Measurements from ENCODE around the gene PLA2G4A.

PLA2G4A gene

DNA sequence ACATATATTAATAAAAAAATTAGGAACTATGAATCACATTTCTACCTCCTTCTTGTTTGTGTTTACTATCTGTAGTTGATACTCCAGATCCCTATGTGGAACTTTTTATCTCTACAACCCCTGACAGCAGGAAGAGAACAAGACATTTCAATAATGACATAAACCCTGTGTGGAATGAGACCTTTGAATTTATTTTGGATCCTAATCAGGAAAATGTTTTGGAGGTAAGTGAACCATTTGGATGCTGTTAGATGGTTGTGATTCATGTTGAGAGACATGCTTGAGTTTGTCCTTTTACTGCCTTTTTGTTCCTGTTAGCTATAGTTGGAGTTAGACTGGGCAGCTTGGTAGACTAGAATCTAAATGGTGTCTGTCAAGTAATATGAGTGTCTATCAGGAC is 64.2 kb downstream of the PLA2G4A start:
- H3K4me1 ChIP-seq (ENCODE audit: insufficient read depth, low read length, poor library complexity, severe bottlenecking): no peaks in the 10 kb centered on the region
- H3K79me2 ChIP-seq (ENCODE audit: insufficient read depth, low read length): no peaks in the 10 kb centered on the region
- no peaks in the 10 kb centered on the region for H3K9me3 ChIP-seq (ENCODE audit: insufficient read depth, low read depth, low read length)
- H4K20me1 ChIP-seq (ENCODE audit: insufficient read depth, low read length, poor library complexity, severe bottlenecking): no peaks in the 10 kb centered on the region
- no peak overlapping the region for H3K9ac ChIP-seq (ENCODE audit: low read depth, low read length, poor library complexity, severe bottlenecking)
- H3K27me3 ChIP-seq (ENCODE audit: insufficient read depth, low read length, poor library complexity, severe bottlenecking): no peaks in the 10 kb centered on the region
- H3K9me2 ChIP-seq (replicated peaks; ENCODE audit: low read depth, low read length): no peaks in the 10 kb centered on the region
- H3K4me2 ChIP-seq (ENCODE audit: low read depth, low read length, poor library complexity, severe bottlenecking): no peak overlapping the region
- H3K4me3 ChIP-seq (ENCODE audit: low read length, poor library complexity, severe bottlenecking): no peak overlapping the region
- no peaks in the 10 kb centered on the region for H3F3A ChIP-seq (ENCODE audit: low read depth)
- H3K36me3 ChIP-seq (ENCODE audit: insufficient read depth, low read length): no peaks in the 10 kb centered on the region
- H2AFZ ChIP-seq (ENCODE audit: low read length): no peak overlapping the region
- TF ChIP-seq CTCF (conservative IDR thresholded peaks at IDR 0.05; ENCODE audit: low read length) (no peak), EZH2phosphoT487 (IDR thresholded peaks at IDR 0.05; ENCODE audit: borderline replicate concordance) (no peak)

- no peaks in the 10 kb centered on the region for H3K9me2 ChIP-seq (replicated peaks; ENCODE audit: low read depth, low read length)
- H3K79me2 ChIP-seq (ENCODE audit: insufficient read depth, low read length): no peaks in the 10 kb centered on the region
- H3F3A ChIP-seq (ENCODE audit: low read depth): no peaks in the 10 kb centered on the region
- H2AFZ ChIP-seq (ENCODE audit: low read length): no peak overlapping the region
- H3K4me3 ChIP-seq (ENCODE audit: low read length, poor library complexity, severe bottlenecking): no peak overlapping the region
- TF ChIP-seq CTCF (conservative IDR thresholded peaks at IDR 0.05; ENCODE audit: low read length): no peak
- no peak for TF ChIP-seq EZH2phosphoT487 (IDR thresholded peaks at IDR 0.05; ENCODE audit: borderline replicate concordance)
- no peak overlapping the region for H3K9ac ChIP-seq (ENCODE audit: low read depth, low read length, poor library complexity, severe bottlenecking)
- no peaks in the 10 kb centered on the region for H4K20me1 ChIP-seq (ENCODE audit: insufficient read depth, low read length, poor library complexity, severe bottlenecking)
- no peak overlapping the region for H3K4me2 ChIP-seq (ENCODE audit: low read depth, low read length, poor library complexity, severe bottlenecking)
- no peaks in the 10 kb centered on the region for H3K27me3 ChIP-seq (ENCODE audit: insufficient read depth, low read length, poor library complexity, severe bottlenecking)
- no peaks in the 10 kb centered on the region for H3K9me3 ChIP-seq (ENCODE audit: insufficient read depth, low read depth, low read length)
- H3K4me1 ChIP-seq (ENCODE audit: insufficient read depth, low read length, poor library complexity, severe bottlenecking): no peaks in the 10 kb centered on the region
- no peaks in the 10 kb centered on the region for H3K36me3 ChIP-seq (ENCODE audit: insufficient read depth, low read length)
Observed at GRCh38 chr1:186894415-186894814, 65.7 kb downstream of the PLA2G4A start.

- H3K4me3 ChIP-seq (ENCODE audit: low read length, poor library complexity, severe bottlenecking): no peak overlapping the region
- no peak overlapping the region for H3K9ac ChIP-seq (ENCODE audit: low read depth, low read length, poor library complexity, severe bottlenecking)
- no peaks in the 10 kb centered on the region for H3K36me3 ChIP-seq (ENCODE audit: insufficient read depth, low read length)
- H3K27me3 ChIP-seq (ENCODE audit: insufficient read depth, low read length, poor library complexity, severe bottlenecking): no peaks in the 10 kb centered on the region
- no peak for TF ChIP-seq EZH2phosphoT487 (IDR thresholded peaks at IDR 0.05; ENCODE audit: borderline replicate concordance)
- TF ChIP-seq CTCF (conservative IDR thresholded peaks at IDR 0.05; ENCODE audit: low read length): no peak
- peak overlapping the region; percentile 1; the same call in 1 of the 2 replicates for H2AFZ ChIP-seq (ENCODE audit: low read length)
- H3F3A ChIP-seq (ENCODE audit: low read depth): no peaks in the 10 kb centered on the region
- no peaks in the 10 kb centered on the region for H3K79me2 ChIP-seq (ENCODE audit: insufficient read depth, low read length)
- no peaks in the 10 kb centered on the region for H3K9me3 ChIP-seq (ENCODE audit: insufficient read depth, low read depth, low read length)
- no peak overlapping the region for H3K4me2 ChIP-seq (ENCODE audit: low read depth, low read length, poor library complexity, severe bottlenecking)
- no peaks in the 10 kb centered on the region for H4K20me1 ChIP-seq (ENCODE audit: insufficient read depth, low read length, poor library complexity, severe bottlenecking)
- H3K4me1 ChIP-seq (ENCODE audit: insufficient read depth, low read length, poor library complexity, severe bottlenecking): no peaks in the 10 kb centered on the region
- H3K9me2 ChIP-seq (replicated peaks; ENCODE audit: low read depth, low read length): no peaks in the 10 kb centered on the region
Observed at GRCh38 chr1:186896211-186896610, 67.5 kb downstream of the PLA2G4A start.

All from Loucy (cell line).